ENCODE data around the gene SIL1.

The SIL1 gene

GRCh38 chr5:138981131-138981530 lies 217.0 kb downstream of the SIL1 start:
- TF ChIP-seq CTCF (conservative IDR thresholded peaks at IDR 0.05): no peak
- no peak overlapping the region for H3K27ac ChIP-seq

GRCh38 chr5:138980441-138980840 lies 217.7 kb downstream of the SIL1 start:
- no peak for TF ChIP-seq CTCF (conservative IDR thresholded peaks at IDR 0.05)
- H3K27ac ChIP-seq: no peak overlapping the region

GRCh38 chr5:138979684-138980280 lies 218.4 kb downstream of the SIL1 start:
- TF ChIP-seq CTCF (conservative IDR thresholded peaks at IDR 0.05): no peak

GRCh38 chr5:138978581-138978980 lies 219.6 kb downstream of the SIL1 start:
- no peak for TF ChIP-seq CTCF (conservative IDR thresholded peaks at IDR 0.05)
- no peak overlapping the region for H3K27ac ChIP-seq

More at GRCh38 chr5:138979684-138980280, 218.4 kb downstream of the SIL1 start:
- H3K27ac ChIP-seq: no peak overlapping the region

- TF ChIP-seq CTCF (conservative IDR thresholded peaks at IDR 0.05): no peak
- H3K27ac ChIP-seq: no peak overlapping the region
These were observed 220.1 kb downstream of the SIL1 start for GRCh38 chr5:138978080-138978479.

- no peak for TF ChIP-seq CTCF (conservative IDR thresholded peaks at IDR 0.05)
- no peak overlapping the region for H3K27ac ChIP-seq
These were observed 222.9 kb downstream of the SIL1 start for GRCh38 chr5:138975098-138975847.

- no peak for TF ChIP-seq CTCF (conservative IDR thresholded peaks at IDR 0.05)
- H3K27ac ChIP-seq: no peak overlapping the region
These were observed 223.7 kb downstream of the SIL1 start for GRCh38 chr5:138974227-138975063.

All from VCaP (cell line).